Activated naive CD8-positive, alpha-beta T cell treated with anti-CD3 and anti-CD28 coated beads, Interleukin-2, amount 10 ng/mL, durations not matched to agents 7 days and 5 days (primary cell): ENCODE measurements around the gene CTTN. TPM values are rescaled to one million over a fixed set of nuclear protein-coding genes. Genes with fewer than 3 reads are reported as not detected.

Source experiments
- ATAC-seq: fragments of 150-1000 bp; cut with Tn5 transposase; one replicate; pipeline ENCODE4 v1.10.0; 2021; ENCODE audit warnings: low read depth, moderate library complexity
- POLR2A ChIA-PET: fragments of 350-600 bp; sonication (Branson Sonifier 250); formaldehyde crosslinking; loops from one replicate; lab custom pipeline; 2021; ENCODE audit warnings: antibody characterized with exemption; lab: Charles Lee
- DNase-seq: peaks from one replicate; pipeline ENCODE4 v3.0.0; 2021
- H3K27ac Mint-ChIP-seq: one replicate; pipeline ENCODE4 v1.8.0; 2022; ENCODE audit warnings: mild to moderate bottlenecking, mixed read lengths
- H3K27me3 Mint-ChIP-seq: one replicate; pipeline ENCODE4 v1.8.0; 2022; ENCODE audit warnings: mild to moderate bottlenecking, moderate library complexity, mixed read lengths
- H3K36me3 Mint-ChIP-seq: one replicate; pipeline ENCODE4 v1.8.0; 2021; ENCODE audit warnings: mild to moderate bottlenecking, mixed read lengths
- H3K4me1 Mint-ChIP-seq: one replicate; pipeline ENCODE4 v1.8.0; 2021; ENCODE audit warnings: mixed read lengths
- H3K4me3 Mint-ChIP-seq: one replicate; pipeline ENCODE4 v1.8.0; 2022; ENCODE audit warnings: mild to moderate bottlenecking, moderate library complexity, mixed read lengths
- H3K9me3 Mint-ChIP-seq: one replicate; pipeline ENCODE4 v1.8.0; 2021; ENCODE audit warnings: mixed read lengths
- total RNA-seq, 2 experiments: library from RNA; stranded (reverse); gene quantifications; one replicate each; pipeline ENCODE4 v1.2.3, GENCODE V29; 2021

Gene CTTN
- total RNA-seq, 2 experiments from 2014 or later, result 0.14 to 0.61 TPM

DNA sequence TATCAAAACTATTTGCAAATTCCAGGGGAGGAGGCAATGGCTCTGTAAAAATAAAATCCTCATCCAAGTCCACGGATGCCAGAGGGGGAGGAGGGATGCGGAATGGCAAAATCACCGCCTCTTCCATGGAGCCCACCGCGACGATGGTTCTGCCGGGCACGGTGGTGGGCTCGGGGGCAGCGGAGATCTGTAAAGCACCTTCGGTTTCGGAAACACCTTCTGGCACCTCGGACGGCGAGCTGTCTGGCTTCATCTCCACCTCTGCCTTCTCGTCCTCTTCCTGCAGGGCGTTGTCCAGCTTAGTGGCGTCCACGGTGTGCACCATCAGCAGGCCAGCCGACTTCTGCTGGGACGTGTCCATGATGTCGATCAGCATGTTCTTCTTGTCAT, 87.7 kb downstream of the CTTN start:
- H3K4me3 Mint-ChIP-seq, result no peak overlapping the region
- no peak overlapping the region for H3K27ac Mint-ChIP-seq
- POLR2A ChIA-PET, result no interaction called here
- H3K36me3 Mint-ChIP-seq, result no peaks in the 10 kb centered on the region
- H3K4me1 Mint-ChIP-seq, result no peaks in the 10 kb centered on the region
- no peaks in the 10 kb centered on the region for H3K9me3 Mint-ChIP-seq
- no peaks in the 10 kb centered on the region for H3K27me3 Mint-ChIP-seq
- DNase-seq (no peak), ATAC-seq (no peak)

Other genes with a start within 250 kb of the CTTN start
- 10 to 100 TPM; 40.4 to 41.3 TPM for gene FADD, start 195.2 kb upstream of the CTTN start, total RNA-seq
- gene PPFIA1, start 127.8 kb upstream of the CTTN start, total RNA-seq, result 10 to 100 TPM; 40.1 to 40.3 TPM